Activated naive CD8-positive, alpha-beta T cell (primary cell): ENCODE measurements around the gene CCL27.

Source experiments
- H3K27ac Mint-ChIP-seq: one replicate; pipeline ENCODE4 v1.8.0; 2021; ENCODE audit warnings: mixed read lengths
- H3K27me3 Mint-ChIP-seq: one replicate; pipeline ENCODE4 v1.8.0; 2021; ENCODE audit warnings: mixed read lengths
- H3K36me3 Mint-ChIP-seq: one replicate; pipeline ENCODE4 v1.8.0; 2021; ENCODE audit warnings: mixed read lengths
- H3K4me1 Mint-ChIP-seq: one replicate; pipeline ENCODE4 v1.8.0; 2021; ENCODE audit warnings: low read depth, mixed read lengths
- H3K4me3 Mint-ChIP-seq: one replicate; pipeline ENCODE4 v1.8.0; 2021; ENCODE audit warnings: mild to moderate bottlenecking, mixed read lengths
- H3K9me3 Mint-ChIP-seq: one replicate; pipeline ENCODE4 v1.8.0; 2021; ENCODE audit warnings: low read depth, mixed read lengths

Gene CCL27

GRCh38 chr9:34664281-34665066 is 2.0 kb upstream of the CCL27 start:
- Mint-ChIP-seq H3K27me3 (no peaks in the 10 kb centered on the region), H3K36me3 (peaks cover 9% of the 10 kb centered on the region), H3K9me3 (peaks cover 5% of the 10 kb centered on the region), H3K27ac (peak overlapping the region; percentile 87), H3K4me1 (peaks cover 47% of the 10 kb centered on the region), H3K4me3 (peak overlapping the region; percentile 91)

GRCh38 chr9:34663303-34663605 is 797 bp upstream of the CCL27 start:
- Mint-ChIP-seq H3K9me3 (no peaks in the 10 kb centered on the region), H3K4me3 (peak overlapping the region; percentile 25), H3K27ac (peak overlapping the region; percentile 87), H3K4me1 (peaks cover 47% of the 10 kb centered on the region), H3K27me3 (no peaks in the 10 kb centered on the region), H3K36me3 (peaks cover 6% of the 10 kb centered on the region)

GRCh38 chr9:34659592-34660253 is 2.7 kb downstream of the CCL27 start:
- peaks cover 42% of the 10 kb centered on the region for H3K4me1 Mint-ChIP-seq
- H3K27me3 Mint-ChIP-seq: no peaks in the 10 kb centered on the region
- H3K4me3 Mint-ChIP-seq: no peak overlapping the region
- no peaks in the 10 kb centered on the region for H3K9me3 Mint-ChIP-seq
- H3K36me3 Mint-ChIP-seq: peaks cover 6% of the 10 kb centered on the region
- H3K27ac Mint-ChIP-seq: no peak overlapping the region

GRCh38 chr9:34658461-34658860 is 4.0 kb downstream of the CCL27 start:
- Mint-ChIP-seq H3K9me3 (no peaks in the 10 kb centered on the region), H3K36me3 (peaks cover 6% of the 10 kb centered on the region), H3K4me1 (peaks cover 32% of the 10 kb centered on the region), H3K27me3 (no peaks in the 10 kb centered on the region), H3K4me3 (no peak overlapping the region), H3K27ac (no peak overlapping the region)

GRCh38 chr9:34656992-34657391 is 5.5 kb downstream of the CCL27 start:
- H3K27ac Mint-ChIP-seq: no peak overlapping the region
- H3K4me1 Mint-ChIP-seq: peaks cover 31% of the 10 kb centered on the region
- no peaks in the 10 kb centered on the region for H3K27me3 Mint-ChIP-seq
- H3K9me3 Mint-ChIP-seq: no peaks in the 10 kb centered on the region
- no peak overlapping the region for H3K4me3 Mint-ChIP-seq
- H3K36me3 Mint-ChIP-seq: peaks cover 6% of the 10 kb centered on the region

GRCh38 chr9:34655394-34655793 is 7.1 kb downstream of the CCL27 start:
- Mint-ChIP-seq H3K27ac (peak overlapping the region; percentile 29), H3K4me3 (no peak overlapping the region), H3K4me1 (peaks cover 25% of the 10 kb centered on the region), H3K36me3 (peaks cover under 1% of the 10 kb centered on the region), H3K9me3 (no peaks in the 10 kb centered on the region), H3K27me3 (no peaks in the 10 kb centered on the region)

- H3K4me3 Mint-ChIP-seq: no peak overlapping the region
- H3K27ac Mint-ChIP-seq: peak overlapping the region; percentile 41
- peaks cover 25% of the 10 kb centered on the region for H3K4me1 Mint-ChIP-seq
These were observed 8.0 kb downstream of the CCL27 start for GRCh38 chr9:34654323-34655051.

GRCh38 chr9:34653151-34654072 is 9.0 kb downstream of the CCL27 start:
- Mint-ChIP-seq H3K9me3 (no peaks in the 10 kb centered on the region), H3K27ac (peak overlapping the region; percentile 1), H3K36me3 (peaks cover 3% of the 10 kb centered on the region), H3K4me3 (no peak overlapping the region), H3K4me1 (peaks cover 35% of the 10 kb centered on the region), H3K27me3 (no peaks in the 10 kb centered on the region)

More at GRCh38 chr9:34654323-34655051, 8.0 kb downstream of the CCL27 start:
- H3K36me3 Mint-ChIP-seq: no peaks in the 10 kb centered on the region
- H3K9me3 Mint-ChIP-seq: no peaks in the 10 kb centered on the region
- no peaks in the 10 kb centered on the region for H3K27me3 Mint-ChIP-seq

- Mint-ChIP-seq H3K27ac (peak overlapping the region; percentile 80), H3K36me3 (peaks cover 4% of the 10 kb centered on the region)
These were observed 9.9 kb downstream of the CCL27 start for GRCh38 chr9:34652602-34653000.

GRCh38 chr9:34651876-34652601 is 10.4 kb downstream of the CCL27 start, which contains the start of gene IL11RA:
IL11RA (plus strand) TSS chr9:34652185; CDS start chr9:34655218, 3,033 bp downstream.
- H3K27ac Mint-ChIP-seq: peak within 1 kb of the TSS; percentile 80
- peaks cover 4% of the 10 kb centered on the region for H3K36me3 Mint-ChIP-seq
- H3K4me1 Mint-ChIP-seq: peaks cover 48% of the 10 kb centered on the region
- peak within 1 kb of the TSS; percentile 57 for H3K4me3 Mint-ChIP-seq
- no peaks in the 10 kb centered on the region for H3K9me3 Mint-ChIP-seq
- no peaks in the 10 kb centered on the region for H3K27me3 Mint-ChIP-seq

More at GRCh38 chr9:34652602-34653000, 9.9 kb downstream of the CCL27 start:
- H3K4me1 Mint-ChIP-seq: peaks cover 43% of the 10 kb centered on the region
- H3K4me3 Mint-ChIP-seq: no peak overlapping the region
- H3K9me3 Mint-ChIP-seq: no peaks in the 10 kb centered on the region
- no peaks in the 10 kb centered on the region for H3K27me3 Mint-ChIP-seq

GRCh38 chr9:34651321-34651720 is 11.1 kb downstream of the CCL27 start:
- Mint-ChIP-seq H3K9me3 (no peaks in the 10 kb centered on the region), H3K4me1 (peaks cover 50% of the 10 kb centered on the region), H3K27ac (no peak overlapping the region), H3K4me3 (no peak overlapping the region), H3K36me3 (peaks cover 4% of the 10 kb centered on the region), H3K27me3 (no peaks in the 10 kb centered on the region)

GRCh38 chr9:34650816-34651215 is 11.6 kb downstream of the CCL27 start:
- Mint-ChIP-seq H3K4me3 (no peak overlapping the region), H3K4me1 (peaks cover 56% of the 10 kb centered on the region), H3K9me3 (no peaks in the 10 kb centered on the region), H3K36me3 (peaks cover 4% of the 10 kb centered on the region), H3K27ac (no peak overlapping the region), H3K27me3 (no peaks in the 10 kb centered on the region)

GRCh38 chr9:34648673-34649072 is 13.8 kb downstream of the CCL27 start:
- no peaks in the 10 kb centered on the region for H3K9me3 Mint-ChIP-seq
- H3K4me1 Mint-ChIP-seq: peaks cover 51% of the 10 kb centered on the region
- peaks cover 4% of the 10 kb centered on the region for H3K36me3 Mint-ChIP-seq
- no peak overlapping the region for H3K27ac Mint-ChIP-seq
- no peaks in the 10 kb centered on the region for H3K27me3 Mint-ChIP-seq
- peak overlapping the region; percentile 94 for H3K4me3 Mint-ChIP-seq

- Mint-ChIP-seq H3K9me3 (no peaks in the 10 kb centered on the region), H3K27ac (peak overlapping the region; percentile 89), H3K36me3 (peaks cover 4% of the 10 kb centered on the region), H3K4me1 (peaks cover 42% of the 10 kb centered on the region), H3K4me3 (peak overlapping the region; percentile 94), H3K27me3 (no peaks in the 10 kb centered on the region)
These were observed 14.8 kb downstream of the CCL27 start for GRCh38 chr9:34647651-34648050.
